Fibroblast of skin of left quadriceps (primary cell): ENCODE results near the gene PPARGC1A.

Experiments used
- DNase-seq, 2 experiments: peaks; one replicate each; pipeline ENCODE4 v3.0.0-alpha.2; 2013; ENCODE audit warnings: low read depth in 2 of 2

PPARGC1A gene

GRCh38 chr4:23770011-23770410 lies 119.8 kb downstream of the PPARGC1A start:
- peak; percentile 45 to 46 for DNase-seq

- no peak for DNase-seq
Observed at GRCh38 chr4:23769406-23769805, 120.4 kb downstream of the PPARGC1A start.

GRCh38 chr4:23768541-23768940 lies 121.3 kb downstream of the PPARGC1A start:
- DNase-seq = no peak

GRCh38 chr4:23766344-23766743 lies 123.5 kb downstream of the PPARGC1A start:
- no peak for DNase-seq

GRCh38 chr4:23763559-23763958 lies 126.3 kb downstream of the PPARGC1A start:
- DNase-seq = no peak

GRCh38 chr4:23762551-23762950 lies 127.3 kb downstream of the PPARGC1A start:
- DNase-seq = no peak

GRCh38 chr4:23759066-23759465 lies 130.8 kb downstream of the PPARGC1A start:
- no peak for DNase-seq

- DNase-seq = no peak
Observed at GRCh38 chr4:23754688-23755087, 135.2 kb downstream of the PPARGC1A start.

GRCh38 chr4:23750125-23750524 lies 139.7 kb downstream of the PPARGC1A start:
- DNase-seq = no peak

GRCh38 chr4:23747281-23747735 lies 142.5 kb downstream of the PPARGC1A start:
- no peak for DNase-seq

- DNase-seq = no peak
Observed at GRCh38 chr4:23746672-23747071, 143.2 kb downstream of the PPARGC1A start.

- DNase-seq = no peak
Observed at GRCh38 chr4:23746027-23746426, 143.8 kb downstream of the PPARGC1A start.

GRCh38 chr4:23745377-23745776 lies 144.5 kb downstream of the PPARGC1A start:
- no peak for DNase-seq
